Measurements from ENCODE around the gene KRTAP2-4.
"Not testable (repeated sequence)": the region's sequence is repeated elsewhere in the genome, so short reads cannot be mapped to it uniquely, and the experiment has no call there.

Gene KRTAP2-4

GRCh38 chr17:41083427-41083826 lies 17.7 kb upstream of the KRTAP2-4 start:
- not testable (repeated sequence) for H3K36me3 ChIP-seq (ENCODE audit: control insufficient read depth, insufficient read depth, low read length); H3K27me3 ChIP-seq (replicated peaks; ENCODE audit: control insufficient read depth, insufficient read depth, low read length); H3K4me3 ChIP-seq (replicated peaks; ENCODE audit: low read depth, low read length); DNase-seq (ENCODE audit: extremely low read depth, insufficient read length)

DNA sequence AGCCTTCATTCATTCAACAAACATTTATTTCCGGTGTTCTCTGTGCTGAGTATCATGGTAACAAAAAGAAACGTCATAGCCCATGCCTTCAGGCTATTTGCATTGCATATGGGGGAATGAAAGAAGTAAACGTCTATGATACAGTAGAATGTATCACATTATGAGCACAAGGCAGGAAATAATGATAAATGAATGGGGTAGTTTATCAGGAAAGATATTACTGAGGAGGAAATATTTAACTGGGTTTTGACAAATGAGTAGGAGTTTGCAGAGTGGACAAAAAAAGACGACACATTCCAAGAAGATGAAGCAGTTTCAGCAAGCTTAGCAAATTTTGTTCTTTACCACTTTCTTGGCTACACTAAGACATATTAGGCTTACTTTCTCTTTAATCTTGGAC lies 16.9 kb upstream of the KRTAP2-4 start:
- Histone ChIP-seq H3K4me3 (replicated peaks; ENCODE audit: low read depth, low read length) (no peak overlapping the region), H3K36me3 (ENCODE audit: control insufficient read depth, insufficient read depth, low read length) (no peaks in the 10 kb centered on the region), H3K27me3 (replicated peaks; ENCODE audit: control insufficient read depth, insufficient read depth, low read length) (no peaks in the 10 kb centered on the region)
- TF ChIP-seq, protein P1, sequence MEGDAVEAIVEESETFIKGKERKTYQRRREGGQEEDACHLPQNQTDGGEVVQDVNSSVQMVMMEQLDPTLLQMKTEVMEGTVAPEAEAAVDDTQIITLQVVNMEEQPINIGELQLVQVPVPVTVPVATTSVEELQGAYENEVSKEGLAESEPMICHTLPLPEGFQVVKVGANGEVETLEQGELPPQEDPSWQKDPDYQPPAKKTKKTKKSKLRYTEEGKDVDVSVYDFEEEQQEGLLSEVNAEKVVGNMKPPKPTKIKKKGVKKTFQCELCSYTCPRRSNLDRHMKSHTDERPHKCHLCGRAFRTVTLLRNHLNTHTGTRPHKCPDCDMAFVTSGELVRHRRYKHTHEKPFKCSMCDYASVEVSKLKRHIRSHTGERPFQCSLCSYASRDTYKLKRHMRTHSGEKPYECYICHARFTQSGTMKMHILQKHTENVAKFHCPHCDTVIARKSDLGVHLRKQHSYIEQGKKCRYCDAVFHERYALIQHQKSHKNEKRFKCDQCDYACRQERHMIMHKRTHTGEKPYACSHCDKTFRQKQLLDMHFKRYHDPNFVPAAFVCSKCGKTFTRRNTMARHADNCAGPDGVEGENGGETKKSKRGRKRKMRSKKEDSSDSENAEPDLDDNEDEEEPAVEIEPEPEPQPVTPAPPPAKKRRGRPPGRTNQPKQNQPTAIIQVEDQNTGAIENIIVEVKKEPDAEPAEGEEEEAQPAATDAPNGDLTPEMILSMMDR (IDR thresholded peaks at IDR 0.05; ENCODE audit: insufficient read depth, low read length, poor library complexity, severe bottlenecking): no peak
- DNase-seq (ENCODE audit: extremely low read depth, insufficient read length): no peak

GRCh38 chr17:41076788-41077187 lies 11.1 kb upstream of the KRTAP2-4 start:
- Histone ChIP-seq H3K4me3 (replicated peaks; ENCODE audit: low read depth, low read length) (no peak overlapping the region), H3K27me3 (replicated peaks; ENCODE audit: control insufficient read depth, insufficient read depth, low read length) (no peaks in the 10 kb centered on the region), H3K36me3 (ENCODE audit: control insufficient read depth, insufficient read depth, low read length) (no peaks in the 10 kb centered on the region)
- TF ChIP-seq, protein P1 (IDR thresholded peaks at IDR 0.05; ENCODE audit: insufficient read depth, low read length, poor library complexity, severe bottlenecking): no peak
- DNase-seq (ENCODE audit: extremely low read depth, insufficient read length): no peak

GRCh38 chr17:41073676-41074075 lies 8.0 kb upstream of the KRTAP2-4 start:
- H3K36me3 ChIP-seq (ENCODE audit: control insufficient read depth, insufficient read depth, low read length): no peaks in the 10 kb centered on the region
- no peak overlapping the region for H3K4me3 ChIP-seq (replicated peaks; ENCODE audit: low read depth, low read length)
- no peak for DNase-seq (ENCODE audit: extremely low read depth, insufficient read length)
- no peaks in the 10 kb centered on the region for H3K27me3 ChIP-seq (replicated peaks; ENCODE audit: control insufficient read depth, insufficient read depth, low read length)
- TF ChIP-seq, protein P1 (IDR thresholded peaks at IDR 0.05; ENCODE audit: insufficient read depth, low read length, poor library complexity, severe bottlenecking): no peak

DNA sequence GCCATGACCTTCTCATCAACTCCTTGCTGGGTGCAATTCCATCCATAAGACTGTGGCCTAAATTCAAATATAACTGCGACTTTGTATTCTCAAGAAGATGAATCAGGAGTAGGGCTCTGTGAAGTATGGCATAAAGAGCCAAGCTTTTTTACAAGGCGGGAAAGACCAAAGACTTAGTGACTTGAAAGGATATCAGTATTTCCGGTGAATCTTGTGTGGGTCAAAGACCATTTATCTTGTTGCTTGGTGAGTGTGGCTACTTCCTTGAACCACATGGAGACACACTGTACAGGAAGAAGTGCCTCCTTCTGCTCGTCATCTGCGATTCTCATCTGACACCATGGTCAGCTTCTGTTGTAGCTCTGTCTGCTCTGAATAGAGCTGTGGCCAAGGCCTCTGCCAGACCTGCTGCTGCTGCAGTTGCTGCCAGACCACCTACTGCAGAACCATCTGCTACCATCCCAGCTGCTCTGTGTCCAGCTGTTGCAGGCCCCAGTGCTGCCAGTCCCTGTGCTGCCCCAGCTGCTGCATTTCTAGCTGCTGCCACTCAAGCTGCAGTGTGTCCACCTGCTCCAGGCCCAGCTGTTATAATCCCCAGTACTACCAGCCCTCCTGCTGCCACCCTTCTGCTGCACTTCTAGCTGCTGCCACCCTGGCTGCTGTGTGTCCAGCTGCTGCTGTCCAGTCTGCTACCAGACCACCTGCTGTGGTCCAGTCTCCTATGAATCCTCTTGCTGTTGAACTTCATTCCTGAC lies 6.1 kb upstream of the KRTAP2-4 start:
- TF ChIP-seq, protein P1 (IDR thresholded peaks at IDR 0.05; ENCODE audit: insufficient read depth, low read length, poor library complexity, severe bottlenecking): no peak
- DNase-seq (ENCODE audit: extremely low read depth, insufficient read length): no peak
- H3K27me3 ChIP-seq (replicated peaks; ENCODE audit: control insufficient read depth, insufficient read depth, low read length): no peaks in the 10 kb centered on the region
- no peaks in the 10 kb centered on the region for H3K36me3 ChIP-seq (ENCODE audit: control insufficient read depth, insufficient read depth, low read length)
- H3K4me3 ChIP-seq (replicated peaks; ENCODE audit: low read depth, low read length): no peak overlapping the region

DNA sequence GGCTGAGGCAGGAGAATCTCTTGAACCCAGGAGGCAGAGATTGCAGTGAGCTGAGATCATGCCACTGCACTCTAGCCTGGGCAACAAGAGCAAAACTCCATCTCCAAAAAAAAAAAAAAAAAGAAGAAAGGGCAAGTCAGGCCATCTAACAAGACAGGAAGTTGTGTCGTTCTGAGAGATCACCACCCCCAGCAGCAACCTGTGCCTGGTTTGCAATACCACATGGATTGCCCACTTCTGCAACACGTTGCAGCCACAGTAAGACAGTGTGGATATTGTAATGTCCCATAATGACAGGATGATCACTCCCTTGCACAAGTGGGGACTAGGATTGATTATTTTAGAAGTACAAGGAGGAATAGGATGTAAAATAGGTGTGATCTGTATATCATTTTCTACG lies 3.4 kb upstream of the KRTAP2-4 start:
- Histone ChIP-seq H3K36me3 (ENCODE audit: control insufficient read depth, insufficient read depth, low read length) (no peaks in the 10 kb centered on the region), H3K27me3 (replicated peaks; ENCODE audit: control insufficient read depth, insufficient read depth, low read length) (no peaks in the 10 kb centered on the region), H3K4me3 (replicated peaks; ENCODE audit: low read depth, low read length) (no peak overlapping the region)
- no peak for DNase-seq (ENCODE audit: extremely low read depth, insufficient read length)
- TF ChIP-seq, protein P1 (IDR thresholded peaks at IDR 0.05; ENCODE audit: insufficient read depth, low read length, poor library complexity, severe bottlenecking): no peak

Data from GM06990 (cell line).